GM12878 (cell line): ENCODE results near the gene SUGCT. TPM values are rescaled to one million over a fixed set of nuclear protein-coding genes. Genes with fewer than 3 reads are reported as not detected.

Source experiments
- ATAC-seq: fragments of 200-7000 bp; cut with Tn5 transposase; 3 replicates; pipeline ENCODE4 v1.9.1; 2020; ENCODE audit warnings: mild to moderate bottlenecking, moderate library complexity
- BruUV-seq: library from RNA; stranded (reverse); fragments of 400-500 nt; replicated peaks from 2 replicates; lab custom pipeline; 2021; lab: Mats Ljungman, UMichigan
- CTCF ChIA-PET: fragments of 300-600 bp; sonication (Branson Sonifier 250); formaldehyde crosslinking; extraction: SDS; loops from one replicate; lab custom pipeline; 2021; ENCODE audit warnings: inconsistent platforms; lab: Yijun Ruan, JAX
- POLR2A ChIA-PET: fragments of 350-600 bp; formaldehyde crosslinking; extraction: SDS; loops from one replicate; lab custom pipeline; 2021; ENCODE audit warnings: inconsistent platforms; lab: Charles Lee
- RAD21 ChIA-PET: fragments of 300-600 bp; sonication (Branson Sonifier 250); formaldehyde crosslinking; loops from one replicate; lab custom pipeline; 2023; ENCODE audit warnings: antibody characterized with exemption; ENCODE audit not compliant: unreplicated experiment; lab: Charles Lee
- SMC1A ChIA-PET: fragments of 300-600 bp; sonication (Branson Sonifier 250); formaldehyde crosslinking; loops from one replicate; lab custom pipeline; 2023; ENCODE audit not compliant: unreplicated experiment, uncharacterized antibody; lab: Charles Lee
- DNase-seq: peaks from one replicate; pipeline ENCODE4 v3.0.0-alpha.2; 2011; ENCODE audit warnings: low read depth, low spot score
- FAIRE-seq: peaks from 3 replicates; lab custom pipeline; 2011; peaks lifted over from hg19 to GRCh38; lab: Jason Lieb, UNC
- H2AFZ ChIP-seq: 2 replicates; pipeline ENCODE4 v1.6.0; 2011; ENCODE audit warnings: low read depth, low read length, control low read depth; ENCODE audit not compliant: control insufficient read depth
- H3K27ac ChIP-seq: 2 replicates; pipeline ENCODE4 v1.5.1; 2011; ENCODE audit warnings: control low read depth; ENCODE audit not compliant: control insufficient read depth, insufficient read depth
- H3K27me3 ChIP-seq, 2 experiments: replicated peaks in 1 of 2; 2 replicates each; pipeline versions ENCODE4 v1.6.0 to v1.6.1; 2011; ENCODE audit warnings: low read length in 1 of 2; ENCODE audit not compliant: control insufficient read depth in 2 of 2, insufficient read depth in 2 of 2
- H3K36me3 ChIP-seq, 2 experiments: 2 replicates each; pipeline ENCODE4 v1.5.1; 2011; ENCODE audit warnings: low read length in 1 of 2; ENCODE audit not compliant: control insufficient read depth in 2 of 2, insufficient read depth in 2 of 2
- H3K4me1 ChIP-seq: 2 replicates; pipeline ENCODE4 v1.6.1; 2011; ENCODE audit warnings: mild to moderate bottlenecking, low read length, moderate library complexity, mixed read lengths; ENCODE audit not compliant: control insufficient read depth, insufficient read depth
- H3K4me2 ChIP-seq: 2 replicates; pipeline ENCODE4 v1.6.0; 2011; ENCODE audit warnings: control low read depth; ENCODE audit not compliant: control insufficient read depth, insufficient read depth
- H3K4me3 ChIP-seq: fragments of 200-600 bp; sonication (generic); 2 replicates; pipeline ENCODE4 v1.5.1; 2016
- H3K79me2 ChIP-seq: 2 replicates; pipeline ENCODE4 v1.6.0; 2011; ENCODE audit warnings: low read length; ENCODE audit not compliant: control insufficient read depth, insufficient read depth
- H3K9ac ChIP-seq: 2 replicates; pipeline ENCODE4 v1.8.0; 2011; ENCODE audit warnings: low read length, control low read depth, mixed read lengths; ENCODE audit not compliant: control insufficient read depth, insufficient read depth
- H3K9me3 ChIP-seq: replicated peaks from 3 replicates; pipeline ENCODE4 v1.5.1; 2011; ENCODE audit warnings: mild to moderate bottlenecking, low read length; ENCODE audit not compliant: control insufficient read depth, insufficient read depth
- H4K20me1 ChIP-seq: 2 replicates; pipeline ENCODE4 v1.6.0; 2011; ENCODE audit not compliant: control insufficient read depth, insufficient read depth
- ATF3 ChIP-seq: IDR thresholded peaks from 2 replicates; pipeline ENCODE4 v1.6.1; 2011; ENCODE audit warnings: low read depth, mild to moderate bottlenecking, low read length, moderate library complexity, borderline replicate concordance; ENCODE audit errors: extremely low read depth
- ETV6 ChIP-seq, 2 experiments: fragments of 450-650 bp in 1 of 2; IDR thresholded peaks in 1 of 2; conservative IDR thresholded peaks in 1 of 2; 2 replicates each; pipeline ENCODE4 v1.6.1; 2014; ENCODE audit warnings: antibody characterized with exemption in 1 of 2, borderline replicate concordance in 1 of 2, low read depth in 1 of 2, mild to moderate bottlenecking in 1 of 2, moderate library complexity in 1 of 2
- HCFC1 ChIP-seq: fragments of 150-350 bp; IDR thresholded peaks from 2 replicates; pipeline ENCODE4 v1.6.1; 2014; ENCODE audit warnings: low read length
- LARP7 ChIP-seq: fragments of 450-650 bp; IDR thresholded peaks from 2 replicates; pipeline ENCODE4 v1.6.1; 2017; ENCODE audit warnings: mild to moderate bottlenecking
- MTA3 ChIP-seq: IDR thresholded peaks from 2 replicates; pipeline ENCODE4 v1.6.1; 2012; ENCODE audit warnings: low read length, inconsistent platforms, borderline replicate concordance
- MYC ChIP-seq: IDR thresholded peaks from 2 replicates; pipeline ENCODE4 v1.6.1; 2011; ENCODE audit warnings: mild to moderate bottlenecking, low read length, moderate library complexity, inconsistent platforms; ENCODE audit not compliant: insufficient read depth, insufficient replicate concordance, insufficient read length, severe bottlenecking
- NFYB ChIP-seq: IDR thresholded peaks from 2 replicates; pipeline ENCODE4 v1.6.1; 2011; ENCODE audit warnings: low read depth, mild to moderate bottlenecking, low read length, improper control_type of control experiment, moderate library complexity; ENCODE audit not compliant: insufficient read depth
- NR2C2 ChIP-seq: IDR thresholded peaks from 2 replicates; pipeline ENCODE4 v1.6.1; 2011; ENCODE audit warnings: borderline replicate concordance, low read depth; ENCODE audit not compliant: control insufficient read depth, insufficient read length
- RAD21 ChIP-seq: IDR thresholded peaks from 2 replicates; pipeline ENCODE4 v1.6.1; 2011; ENCODE audit warnings: mild to moderate bottlenecking, low read depth, low read length, moderate library complexity; ENCODE audit not compliant: insufficient read depth
- SKIL ChIP-seq: fragments of 450-650 bp; IDR thresholded peaks from 2 replicates; pipeline ENCODE4 v1.6.1; 2017; ENCODE audit warnings: mild to moderate bottlenecking, low read depth, inconsistent platforms; ENCODE audit not compliant: poor library complexity, severe bottlenecking
- SP1 ChIP-seq: IDR thresholded peaks from one replicate; pipeline ENCODE4 v1.6.1; 2011; ENCODE audit warnings: low read depth, low read length
- SREBF1 ChIP-seq: IDR thresholded peaks from 2 replicates; pipeline ENCODE4 v1.6.1; 2012; ENCODE audit warnings: mild to moderate bottlenecking, low read length
- SRF ChIP-seq, 2 experiments: IDR thresholded peaks; 2 replicates each; pipeline ENCODE4 v1.6.1; 2011; ENCODE audit warnings: low read depth in 2 of 2, low read length in 2 of 2, mild to moderate bottlenecking in 1 of 2, moderate library complexity in 1 of 2
- SUPT20H ChIP-seq: IDR thresholded peaks from 2 replicates; pipeline ENCODE4 v1.6.1; 2011; ENCODE audit warnings: low read depth, mild to moderate bottlenecking, low read length, moderate library complexity, borderline replicate concordance; ENCODE audit not compliant: control insufficient read depth
- TAF1 ChIP-seq: IDR thresholded peaks from 2 replicates; pipeline ENCODE4 v1.6.1; 2011; ENCODE audit warnings: mild to moderate bottlenecking, low read depth, low read length, borderline replicate concordance
- TBL1XR1 ChIP-seq: IDR thresholded peaks from 2 replicates; pipeline ENCODE4 v1.6.1; 2012; ENCODE audit warnings: low read depth, low read length, improper control_type of control experiment
- YY1 ChIP-seq: IDR thresholded peaks from 2 replicates; pipeline ENCODE4 v1.6.1; 2011; ENCODE audit warnings: low read depth, mild to moderate bottlenecking, low read length
- ZBTB4 ChIP-seq: fragments of 450-650 bp; formaldehyde crosslinking; IDR thresholded peaks from 2 replicates; pipeline ENCODE4 v1.4.0; 2022; ENCODE audit warnings: mild to moderate bottlenecking, moderate library complexity
- WGBS: methylation state at CpG from one replicate; pipeline ENCODE4 v1.1.6; 2016; ENCODE audit warnings: low lambda C conversion rate; ENCODE audit not compliant: insufficient replicate concordance, insufficient coverage; ENCODE audit errors: missing lambda C conversion rate; 5-methylcytosine and 5-hydroxymethylcytosine counted together
- in situ Hi-C: fragments of 300-500 bp; cut with MboI; formaldehyde crosslinking; loops from 9 replicates; pipeline ENCODE4 v1.14.3; 2018; ENCODE audit warnings: mixed read lengths
- intact Hi-C: fragments of 100-400 bp; cut with micrococcal nuclease; formaldehyde crosslinking; loops from one replicate; pipeline ENCODE4 v1.14.2; 2022; ENCODE audit not compliant: unreplicated experiment
- polyA plus RNA-seq, 11 experiments: library from polyadenylated mRNA; depleted of rRNA in 4 of 11; unstranded in 6 of 11; stranded (reverse) in 5 of 11; fragments of >200 nt; fragmentation: Nextera tagmentation in 4 of 11; fragmentation: Illumina TruSeq in 1 of 11; extraction: Ambion mirVana in 4 of 11; extraction: Trizol in 1 of 11; gene quantifications; 1 replicate in 1 of 11; 2 replicates in 10 of 11; pipeline versions ENCODE4 v1.2.1 to v1.2.3, GENCODE V29; 2011 to 2016; ENCODE audit warnings: inconsistent platforms in 2 of 11, missing spikeins in 2 of 11, low read depth in 1 of 11
- total RNA-seq, 4 experiments: library from RNA; depleted of rRNA in 3 of 4; stranded (reverse); fragments of >200 nt in 3 of 4; fragmentation: Illumina TruSeq in 1 of 4; extraction: Trizol in 1 of 4; gene quantifications; 2 replicates each; pipeline versions ENCODE4 v1.2.1 to v1.2.3, GENCODE V29; 2013 to 2021

The SUGCT gene
- total and polyA plus RNA-seq, 10 of the 15 experiments (the other 5 are each of a cell fraction or from before 2014, with no cell fraction given): 0.08 to 1.2 (median 0.67) TPM; not detected in 1

GRCh38 chr7:40749877-40750276, 615.1 kb downstream of the SUGCT start (continued):
- no peak for TF ChIP-seq RAD21
- TF ChIP-seq LARP7: no peak
- TF ChIP-seq NR2C2: no peak
- no peak for TF ChIP-seq MYC
- TF ChIP-seq SRF (IDR thresholded peaks at IDR 0.05; ENCODE audit: low read depth in 2 of 2, low read length in 2 of 2): no peak
- TF ChIP-seq, all 136 proteins: peak for 0

GRCh38 chr7:40753455-40753854, 618.6 kb downstream of the SUGCT start:
- in situ Hi-C loops: no loop called here
- ATAC-seq: no peak
- TF ChIP-seq NFYB (no peak), MTA3 (no peak), HCFC1 (no peak), TBL1XR1 (no peak), SP1 (no peak), SREBF1 (no peak), ETV6 (conservative IDR thresholded peaks at IDR 0.05 in 1 of 2, IDR thresholded peaks at IDR 0.05 in 1 of 2; ENCODE audit: borderline replicate concordance in 1 of 2, low read depth in 1 of 2) (no peak), ZBTB4 (no peak), TAF1 (no peak), SKIL (no peak), SUPT20H (no peak), ATF3 (no peak), YY1 (no peak)

More at GRCh38 chr7:40753455-40753854, 618.6 kb downstream of the SUGCT start:
- 3% methylated on average over 2 of the region's 2 CpGs for WGBS
- Histone ChIP-seq H3K27me3 (no peaks in the 10 kb centered on the region), H4K20me1 (no peaks in the 10 kb centered on the region), H2AFZ (no peak overlapping the region), H3K9me3 (no peaks in the 10 kb centered on the region), H3K4me1 (no peaks in the 10 kb centered on the region), H3K4me2 (no peak overlapping the region), H3K79me2 (no peaks in the 10 kb centered on the region), H3K4me3 (no peak overlapping the region), H3K36me3 (no peaks in the 10 kb centered on the region), H3K9ac (no peak overlapping the region), H3K27ac (no peak overlapping the region)
- SMC1A ChIA-PET: interaction anchor here (0.6 kb wide), 1 partner anchor 759 kb away, joined by 3 read pairs; no protein-coding TSS in a partner anchor
- intact Hi-C loops: no loop called here
- DNase-seq (no peak), FAIRE-seq (no peak)
- RAD21 ChIA-PET: no interaction called here
- no TSS peak for BruUV-seq
- CTCF ChIA-PET: no interaction called here
- POLR2A ChIA-PET: no interaction called here
